Activated naive CD4-positive, alpha-beta T cell treated with anti-CD3 and anti-CD28 coated beads, Interleukin-2, amount 10 ng/mL, durations not matched to agents 7 days and 5 days (primary cell): ENCODE data around the gene HS3ST3A1.

Experiments used
- CTCF ChIA-PET: fragments of 350-600 bp; sonication (Branson Sonifier 250); formaldehyde crosslinking; loops from one replicate; lab custom pipeline; 2021; ENCODE audit warnings: antibody characterized with exemption; lab: Charles Lee
- DNase-seq: peaks from one replicate; pipeline ENCODE4 v3.0.0-alpha.2; 2020
- H3K27ac Mint-ChIP-seq: one replicate; pipeline ENCODE4 v1.8.0; 2021; ENCODE audit warnings: mild to moderate bottlenecking, moderate library complexity, mixed read lengths
- H3K27me3 Mint-ChIP-seq: one replicate; pipeline ENCODE4 v1.8.0; 2021; ENCODE audit warnings: mild to moderate bottlenecking, mixed read lengths
- H3K36me3 Mint-ChIP-seq: one replicate; pipeline ENCODE4 v1.8.0; 2021; ENCODE audit warnings: mixed read lengths
- H3K4me1 Mint-ChIP-seq: one replicate; pipeline ENCODE4 v1.8.0; 2021; ENCODE audit warnings: mixed read lengths
- H3K4me3 Mint-ChIP-seq: one replicate; pipeline ENCODE4 v1.8.0; 2021; ENCODE audit warnings: mild to moderate bottlenecking, moderate library complexity, mixed read lengths
- H3K9me3 Mint-ChIP-seq: one replicate; pipeline ENCODE4 v1.8.0; 2021; ENCODE audit warnings: mixed read lengths

HS3ST3A1 gene

GRCh38 chr17:13491916-13492736 is 109.6 kb downstream of the HS3ST3A1 start:
- CTCF ChIA-PET = no interaction called here
- Mint-ChIP-seq H3K27ac (no peak overlapping the region), H3K4me1 (no peaks in the 10 kb centered on the region), H3K27me3 (peaks cover 7% of the 10 kb centered on the region), H3K9me3 (no peaks in the 10 kb centered on the region), H3K36me3 (no peaks in the 10 kb centered on the region), H3K4me3 (no peak overlapping the region)
- DNase-seq = no peak

GRCh38 chr17:13491491-13491890 is 110.2 kb downstream of the HS3ST3A1 start:
- CTCF ChIA-PET = no interaction called here
- H3K4me1 Mint-ChIP-seq = no peaks in the 10 kb centered on the region
- H3K36me3 Mint-ChIP-seq = no peaks in the 10 kb centered on the region
- no peak for DNase-seq
- no peaks in the 10 kb centered on the region for H3K9me3 Mint-ChIP-seq
- no peak overlapping the region for H3K4me3 Mint-ChIP-seq
- no peak overlapping the region for H3K27ac Mint-ChIP-seq
- H3K27me3 Mint-ChIP-seq = peaks cover 7% of the 10 kb centered on the region

GRCh38 chr17:13490906-13491482 is 110.7 kb downstream of the HS3ST3A1 start:
- peaks cover 7% of the 10 kb centered on the region for H3K27me3 Mint-ChIP-seq
- no peak for DNase-seq
- H3K27ac Mint-ChIP-seq = no peak overlapping the region
- H3K9me3 Mint-ChIP-seq = no peaks in the 10 kb centered on the region
- H3K4me3 Mint-ChIP-seq = no peak overlapping the region
- CTCF ChIA-PET = no interaction called here
- no peaks in the 10 kb centered on the region for H3K4me1 Mint-ChIP-seq
- no peaks in the 10 kb centered on the region for H3K36me3 Mint-ChIP-seq

GRCh38 chr17:13490427-13490826 is 111.3 kb downstream of the HS3ST3A1 start:
- Mint-ChIP-seq H3K27me3 (peaks cover 7% of the 10 kb centered on the region), H3K4me1 (no peaks in the 10 kb centered on the region), H3K9me3 (no peaks in the 10 kb centered on the region), H3K4me3 (no peak overlapping the region), H3K27ac (peak overlapping the region; percentile 45), H3K36me3 (no peaks in the 10 kb centered on the region)
- CTCF ChIA-PET = no interaction called here
- no peak for DNase-seq

- Mint-ChIP-seq H3K27ac (no peak overlapping the region), H3K27me3 (no peaks in the 10 kb centered on the region), H3K4me1 (no peaks in the 10 kb centered on the region), H3K9me3 (peaks cover 5% of the 10 kb centered on the region), H3K4me3 (no peak overlapping the region), H3K36me3 (no peaks in the 10 kb centered on the region)
- CTCF ChIA-PET = no interaction called here
- DNase-seq = no peak
Measured at GRCh38 chr17:13485327-13485726, 116.4 kb downstream of the HS3ST3A1 start.

GRCh38 chr17:13484020-13484419 is 117.7 kb downstream of the HS3ST3A1 start:
- Mint-ChIP-seq H3K36me3 (no peaks in the 10 kb centered on the region), H3K4me3 (no peak overlapping the region), H3K9me3 (peaks cover 11% of the 10 kb centered on the region), H3K27me3 (no peaks in the 10 kb centered on the region), H3K4me1 (no peaks in the 10 kb centered on the region), H3K27ac (no peak overlapping the region)
- CTCF ChIA-PET = no interaction called here
- no peak for DNase-seq

GRCh38 chr17:13480877-13481276 is 120.9 kb downstream of the HS3ST3A1 start:
- Mint-ChIP-seq H3K4me1 (no peaks in the 10 kb centered on the region), H3K27ac (no peak overlapping the region), H3K9me3 (peaks cover 11% of the 10 kb centered on the region), H3K4me3 (no peak overlapping the region), H3K36me3 (no peaks in the 10 kb centered on the region), H3K27me3 (no peaks in the 10 kb centered on the region)
- DNase-seq = no peak
- CTCF ChIA-PET = no interaction called here

GRCh38 chr17:13478326-13478830 is 123.4 kb downstream of the HS3ST3A1 start:
- H3K36me3 Mint-ChIP-seq = no peaks in the 10 kb centered on the region
- CTCF ChIA-PET = no interaction called here
- no peak for DNase-seq
- no peaks in the 10 kb centered on the region for H3K27me3 Mint-ChIP-seq
- H3K27ac Mint-ChIP-seq = no peak overlapping the region
- peaks cover 11% of the 10 kb centered on the region for H3K9me3 Mint-ChIP-seq
- no peak overlapping the region for H3K4me3 Mint-ChIP-seq
- no peaks in the 10 kb centered on the region for H3K4me1 Mint-ChIP-seq

GRCh38 chr17:13477180-13477611 is 124.5 kb downstream of the HS3ST3A1 start:
- no peak overlapping the region for H3K27ac Mint-ChIP-seq

GRCh38 chr17:13476720-13477119 is 125.0 kb downstream of the HS3ST3A1 start:
- CTCF ChIA-PET = no interaction called here
- H3K4me3 Mint-ChIP-seq = no peak overlapping the region
- H3K27me3 Mint-ChIP-seq = no peaks in the 10 kb centered on the region
- no peaks in the 10 kb centered on the region for H3K36me3 Mint-ChIP-seq
- peaks cover 10% of the 10 kb centered on the region for H3K9me3 Mint-ChIP-seq
- H3K4me1 Mint-ChIP-seq = no peaks in the 10 kb centered on the region
- H3K27ac Mint-ChIP-seq = no peak overlapping the region
- DNase-seq = no peak

More at GRCh38 chr17:13477180-13477611, 124.5 kb downstream of the HS3ST3A1 start:
- Mint-ChIP-seq H3K4me3 (no peak overlapping the region), H3K9me3 (peaks cover 11% of the 10 kb centered on the region), H3K4me1 (no peaks in the 10 kb centered on the region), H3K27me3 (no peaks in the 10 kb centered on the region), H3K36me3 (no peaks in the 10 kb centered on the region)
- CTCF ChIA-PET = no interaction called here
- DNase-seq = no peak

GRCh38 chr17:13475574-13476223 is 126.0 kb downstream of the HS3ST3A1 start:
- peaks cover 6% of the 10 kb centered on the region for H3K9me3 Mint-ChIP-seq
- H3K27ac Mint-ChIP-seq = no peak overlapping the region
- no peak for DNase-seq
- H3K4me3 Mint-ChIP-seq = no peak overlapping the region
- no peaks in the 10 kb centered on the region for H3K36me3 Mint-ChIP-seq
- CTCF ChIA-PET = no interaction called here
- H3K27me3 Mint-ChIP-seq = no peaks in the 10 kb centered on the region
- no peaks in the 10 kb centered on the region for H3K4me1 Mint-ChIP-seq

- CTCF ChIA-PET = no interaction called here
Measured at GRCh38 chr17:13474073-13474800, 127.5 kb downstream of the HS3ST3A1 start.

GRCh38 chr17:13465678-13466077 is 136.1 kb downstream of the HS3ST3A1 start:
- DNase-seq = no peak
- H3K36me3 Mint-ChIP-seq = no peaks in the 10 kb centered on the region
- H3K27ac Mint-ChIP-seq = no peak overlapping the region
- H3K27me3 Mint-ChIP-seq = no peaks in the 10 kb centered on the region
- H3K9me3 Mint-ChIP-seq = no peaks in the 10 kb centered on the region
- no peaks in the 10 kb centered on the region for H3K4me1 Mint-ChIP-seq
- no peak overlapping the region for H3K4me3 Mint-ChIP-seq
- CTCF ChIA-PET = no interaction called here

More at GRCh38 chr17:13474073-13474800, 127.5 kb downstream of the HS3ST3A1 start:
- no peaks in the 10 kb centered on the region for H3K4me1 Mint-ChIP-seq
- H3K27me3 Mint-ChIP-seq = no peaks in the 10 kb centered on the region
- H3K9me3 Mint-ChIP-seq = no peaks in the 10 kb centered on the region
- H3K27ac Mint-ChIP-seq = no peak overlapping the region
- no peak overlapping the region for H3K4me3 Mint-ChIP-seq
- no peak for DNase-seq
- H3K36me3 Mint-ChIP-seq = no peaks in the 10 kb centered on the region

- H3K4me1 Mint-ChIP-seq = no peaks in the 10 kb centered on the region
- no peak overlapping the region for H3K4me3 Mint-ChIP-seq
- no peaks in the 10 kb centered on the region for H3K27me3 Mint-ChIP-seq
- CTCF ChIA-PET = no interaction called here
- H3K36me3 Mint-ChIP-seq = no peaks in the 10 kb centered on the region
- no peak overlapping the region for H3K27ac Mint-ChIP-seq
- DNase-seq = no peak
- no peaks in the 10 kb centered on the region for H3K9me3 Mint-ChIP-seq
Measured at GRCh38 chr17:13462673-13463124, 139.0 kb downstream of the HS3ST3A1 start.
